SH-SY5Y (cell line): ENCODE data around the gene CPLANE2.

Experiments used
- GATA2 ChIP-seq: IDR thresholded peaks from 2 replicates; pipeline ENCODE4 v1.6.1; 2011; ENCODE audit warnings: mild to moderate bottlenecking, low read depth, low read length
- GATA3 ChIP-seq: IDR thresholded peaks from 2 replicates; pipeline ENCODE4 v1.6.1; 2011; ENCODE audit warnings: low read depth, mild to moderate bottlenecking, low read length, moderate library complexity

DNA sequence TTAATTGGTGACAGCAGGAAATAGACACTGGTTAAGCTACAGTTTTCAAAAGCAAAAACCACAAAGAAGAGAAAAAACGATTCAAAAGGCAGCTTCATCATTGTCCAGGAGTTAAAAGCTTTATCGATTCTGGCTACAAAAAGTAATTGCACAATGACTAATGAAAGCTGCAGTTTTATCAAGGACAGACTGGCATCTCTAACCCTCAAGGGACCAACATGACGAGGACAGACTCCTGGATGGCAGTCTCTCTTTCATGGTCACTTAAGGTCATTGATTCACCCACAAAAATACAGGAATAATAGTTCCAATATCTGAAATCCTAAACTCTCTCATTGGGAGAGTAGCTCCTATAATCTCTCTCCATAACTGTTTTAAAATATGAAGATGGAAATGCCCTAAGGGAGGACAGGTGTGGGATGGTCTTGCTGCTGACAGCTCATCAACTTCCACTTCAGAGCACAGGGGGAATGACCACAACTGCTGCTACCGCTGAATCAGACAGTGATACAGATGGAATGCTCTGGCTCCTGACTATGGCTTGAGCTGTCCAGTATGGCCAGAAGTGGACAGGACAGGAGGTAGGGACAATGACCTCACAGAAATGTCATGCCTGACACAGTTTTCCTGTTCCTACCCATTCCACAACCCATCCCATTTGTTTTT is 17.4 kb upstream of the CPLANE2 start:
- TF ChIP-seq GATA3 (no peak), GATA2 (no peak)
